GM18951 (cell line): ENCODE data around the gene KITLG.
"Not testable (repeated sequence)": the region's sequence is repeated elsewhere in the genome, so short reads cannot be mapped to it uniquely, and the experiment has no call there.

Source experiments
- POLR2A ChIP-seq: IDR thresholded peaks from 4 replicates; pipeline ENCODE4 v1.6.1; 2011; ENCODE audit warnings: mild to moderate bottlenecking; ENCODE audit not compliant: insufficient read length, insufficient read depth; ENCODE audit errors: extremely low read depth
- in situ Hi-C: fragments of 300-500 bp; cut with MboI; formaldehyde crosslinking; loops from one replicate; pipeline ENCODE4 v1.12.0; 2022; ENCODE audit warnings: low sequenced_read_pairs, mixed read lengths, inconsistent platforms; ENCODE audit not compliant: unreplicated experiment

Gene KITLG

DNA sequence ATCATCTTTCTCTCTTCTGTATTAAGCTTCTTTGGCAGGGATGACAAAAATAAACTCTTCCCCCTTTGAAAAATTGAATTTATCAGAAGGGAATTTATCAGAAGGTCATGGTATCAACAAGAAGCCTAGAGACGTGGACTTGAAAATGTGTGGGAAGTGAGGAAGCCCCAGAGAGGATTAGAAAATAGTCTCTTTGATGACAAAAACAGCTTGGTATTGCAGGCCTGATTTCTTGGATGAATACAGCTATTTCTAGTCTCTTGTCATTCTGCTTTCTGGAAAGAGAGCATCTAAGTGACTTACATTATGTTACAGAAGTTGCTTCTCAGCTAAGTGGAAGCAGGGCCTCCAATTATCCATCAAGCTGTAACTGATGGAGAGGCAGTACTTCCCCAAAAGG lies 111.1 kb downstream of the KITLG start:
- TF ChIP-seq POLR2A: no peak
- in situ Hi-C loops: no loop called here

GRCh38 chr12:88468581-88468980 lies 111.7 kb downstream of the KITLG start:
- no peak for TF ChIP-seq POLR2A
- in situ Hi-C loops: no loop called here

DNA sequence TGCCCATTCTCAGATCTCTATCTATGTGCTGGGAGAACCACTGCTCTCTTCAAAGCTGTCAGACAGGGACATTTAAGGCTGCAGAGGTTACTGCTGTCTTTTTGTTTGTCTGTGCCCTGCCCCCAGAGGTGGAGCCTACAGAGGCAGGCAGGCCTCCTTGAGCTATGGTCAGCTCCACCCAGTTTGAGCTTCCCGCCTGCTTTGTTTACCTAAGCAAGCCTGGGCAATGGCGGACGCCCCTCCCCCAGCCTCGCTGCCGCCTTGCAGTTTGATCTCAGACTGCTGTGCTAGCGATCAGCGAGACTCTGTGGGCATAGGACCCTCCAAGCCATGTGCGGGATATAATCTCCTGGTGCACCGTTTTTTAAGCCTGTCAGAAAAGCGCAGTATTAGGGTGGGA lies 113.6 kb downstream of the KITLG start:
- in situ Hi-C loops: not testable (repeated sequence)

DNA sequence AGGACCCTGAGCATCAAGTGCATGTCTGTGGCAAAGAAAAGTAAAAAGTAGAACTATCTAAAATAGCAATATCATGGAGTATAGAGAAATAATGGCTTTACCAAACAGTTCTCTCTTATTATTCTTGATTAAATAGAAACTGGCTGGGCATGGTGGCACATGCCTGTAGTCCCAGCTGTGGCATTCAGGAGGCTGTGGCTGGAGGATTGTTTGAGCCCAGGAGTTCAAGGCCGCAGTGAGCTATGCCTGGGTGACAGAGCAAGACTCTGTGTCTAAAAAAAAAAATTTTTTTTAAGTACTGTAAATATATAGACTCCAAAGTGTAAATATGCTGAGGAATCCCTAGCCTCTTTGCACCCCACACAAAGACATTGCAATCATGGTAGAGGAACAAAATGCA lies 121.9 kb downstream of the KITLG start:
- no peak for TF ChIP-seq POLR2A
- in situ Hi-C loops: no loop called here

DNA sequence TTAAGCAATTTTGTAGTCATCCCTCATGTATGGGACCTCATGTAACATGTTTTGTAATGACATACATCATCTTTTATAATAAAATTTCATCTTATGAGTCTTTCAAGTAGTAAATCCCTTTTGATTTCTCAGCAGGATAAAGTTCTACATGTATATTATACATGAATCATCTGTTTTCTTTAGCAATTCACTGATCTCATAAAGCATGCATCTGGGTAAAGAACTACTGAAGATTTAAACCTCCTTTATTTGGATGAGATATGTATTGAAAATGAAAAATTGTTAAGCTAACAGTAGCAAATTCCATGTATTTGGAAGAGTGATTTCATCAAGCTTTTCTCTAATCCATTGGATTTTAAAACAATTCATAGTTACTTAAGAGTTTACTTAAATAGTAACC lies 126.9 kb downstream of the KITLG start:
- in situ Hi-C loops: no loop called here
- TF ChIP-seq POLR2A: no peak

DNA sequence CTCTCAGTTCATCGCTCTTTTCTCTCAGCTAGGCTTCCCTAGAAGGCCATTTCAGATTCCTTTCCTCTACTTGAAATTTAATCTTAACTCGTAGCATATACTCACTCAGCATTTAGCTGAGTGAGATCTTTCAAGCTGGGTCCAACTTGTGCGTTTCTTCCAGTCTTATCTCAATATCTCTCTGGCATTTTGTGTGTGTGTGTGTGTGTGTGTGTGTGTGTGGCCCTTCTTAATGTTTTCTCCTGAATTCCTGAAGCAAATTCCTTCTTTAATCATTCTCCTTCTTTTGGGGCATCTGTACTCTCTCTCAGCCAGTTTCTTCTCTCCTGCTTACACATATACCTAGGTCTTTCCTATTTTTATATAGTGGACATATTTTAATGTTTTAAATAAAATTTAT lies 129.1 kb downstream of the KITLG start:
- in situ Hi-C loops: no loop called here
- no peak for TF ChIP-seq POLR2A

- no peak for TF ChIP-seq POLR2A
- in situ Hi-C loops: no loop called here
Measured at GRCh38 chr12:88450136-88450535, 130.1 kb downstream of the KITLG start.

- in situ Hi-C loops: no loop called here
- no peak for TF ChIP-seq POLR2A
Measured at GRCh38 chr12:88448337-88448915, 131.8 kb downstream of the KITLG start.

GRCh38 chr12:88445705-88446394 lies 134.4 kb downstream of the KITLG start:
- in situ Hi-C loops: no loop called here
- TF ChIP-seq POLR2A: no peak

- in situ Hi-C loops: no loop called here
Measured at GRCh38 chr12:88444481-88444880, 135.8 kb downstream of the KITLG start.

More at GRCh38 chr12:88444481-88444880, 135.8 kb downstream of the KITLG start:
- TF ChIP-seq POLR2A: no peak
